DMS153 (cell line): ENCODE results near the gene MNX1.

Experiments
- DNase-seq: peaks from one replicate; lab custom pipeline; 2025; lab: John Stamatoyannopoulos, UW

The MNX1 gene

DNA sequence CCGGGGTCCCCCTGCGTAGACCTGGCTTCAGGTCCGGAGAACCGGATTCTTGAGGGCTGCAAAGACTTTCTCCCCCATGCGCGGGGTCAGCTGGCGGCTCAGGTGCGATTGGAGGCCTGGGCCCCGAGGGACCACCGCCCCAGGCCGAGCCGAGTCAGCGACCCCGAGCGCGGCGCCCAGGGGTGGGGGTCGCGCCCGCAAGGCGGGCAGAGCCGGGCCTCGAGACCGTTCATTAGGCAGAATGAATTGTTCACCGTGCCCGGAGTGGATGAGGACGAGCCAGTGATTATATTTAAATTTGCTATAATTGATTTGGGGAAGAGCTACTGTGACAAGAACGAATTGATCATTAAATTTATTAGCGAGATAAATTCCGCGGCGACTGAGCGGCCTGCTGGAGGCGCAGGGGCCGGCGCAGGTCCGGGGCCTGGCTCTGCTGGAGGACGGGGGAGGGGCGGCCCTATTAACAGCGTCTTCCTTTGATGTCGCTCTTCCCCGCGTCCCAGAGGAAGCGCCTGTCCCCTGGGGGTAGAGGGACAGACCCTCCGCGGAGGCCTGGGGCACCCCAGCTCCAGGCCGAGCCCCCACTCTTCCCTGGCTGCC lies 7.5 kb downstream of the MNX1 start:
- no peak for DNase-seq

DNA sequence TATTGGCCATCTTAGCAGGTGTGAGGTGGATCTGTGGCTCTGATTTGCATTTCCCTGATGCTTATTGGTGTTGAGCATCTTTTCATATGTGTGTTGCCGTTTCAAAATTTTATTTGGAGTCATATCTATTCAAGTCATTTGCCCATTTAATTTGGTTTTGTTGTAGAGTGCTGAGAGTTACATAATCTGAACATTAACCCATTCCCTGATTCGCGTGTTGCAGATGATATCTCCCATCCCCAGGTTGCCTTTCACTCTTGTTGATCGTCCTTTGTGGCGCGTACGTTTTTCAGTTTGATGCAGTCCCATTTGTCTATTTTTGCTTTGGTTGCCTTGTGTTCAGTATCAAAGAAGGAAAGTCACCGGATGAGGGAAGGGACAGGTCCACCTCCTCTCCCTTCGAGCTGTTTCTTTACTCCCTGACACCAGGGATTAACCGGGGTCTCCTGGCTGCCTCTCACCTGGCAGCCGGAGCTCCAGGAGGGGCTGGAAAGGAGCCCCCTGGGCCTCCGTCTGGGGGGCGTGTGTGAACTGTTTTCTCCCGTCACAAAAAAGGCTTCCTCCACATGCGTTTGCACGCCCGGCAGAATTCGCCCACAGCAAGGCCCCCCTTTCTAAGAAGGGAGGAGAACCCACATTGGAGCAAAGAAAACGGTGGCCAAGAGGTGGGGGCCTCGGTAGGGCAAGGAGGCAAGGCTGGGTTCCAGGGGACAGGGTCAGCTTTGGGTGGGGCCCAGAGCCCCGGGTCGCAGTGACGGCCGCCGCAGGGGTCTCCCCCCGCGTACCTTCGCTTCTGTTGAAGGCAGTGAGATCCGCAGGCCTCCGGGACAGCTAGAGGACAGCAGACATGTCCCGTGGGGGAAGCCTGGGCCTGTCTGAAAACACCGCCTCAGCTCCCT lies 8.3 kb downstream of the MNX1 start:
- no peak for DNase-seq

DNA sequence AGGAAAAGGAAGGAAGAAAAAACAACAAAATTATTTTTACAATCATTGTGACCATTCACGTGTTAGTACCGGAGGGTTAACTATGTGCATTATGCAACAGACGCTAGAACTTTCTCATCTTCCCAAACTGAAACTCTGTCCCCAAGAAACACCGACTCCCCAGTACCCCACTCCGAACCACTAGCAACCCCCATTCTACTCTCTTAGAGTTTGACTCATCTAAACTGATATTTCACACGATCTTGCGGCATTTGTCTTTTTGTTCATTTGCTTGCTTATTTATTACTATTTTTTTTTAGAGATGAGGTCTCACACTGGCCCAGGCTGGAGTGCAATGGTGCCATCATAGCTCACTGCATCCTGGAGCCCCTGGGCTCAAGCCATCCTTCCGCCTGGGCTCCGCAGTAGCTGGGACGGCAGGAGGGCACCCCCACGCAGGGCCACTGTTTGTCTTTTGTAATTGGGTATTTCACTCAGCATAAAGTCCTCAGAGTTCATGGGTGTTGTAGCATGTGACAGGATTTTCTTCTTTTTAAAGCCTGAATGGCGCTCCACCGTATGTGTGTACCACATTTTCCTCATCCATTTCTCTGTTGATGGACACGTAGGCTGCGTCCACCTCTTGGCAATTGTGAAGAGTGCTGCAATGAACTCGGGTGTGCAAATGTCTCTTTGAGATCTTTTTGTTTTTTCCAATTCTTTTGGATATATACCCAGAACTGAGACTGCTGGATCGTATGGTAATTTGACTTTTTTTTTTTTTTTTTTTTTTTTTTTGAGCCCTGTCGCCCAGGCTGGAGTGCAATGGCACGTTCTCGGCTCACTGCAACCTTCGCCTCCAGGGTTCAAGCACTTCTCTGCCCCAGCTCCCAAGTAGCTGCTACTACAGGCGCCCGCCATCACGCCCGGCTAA lies 9.5 kb downstream of the MNX1 start:
- DNase-seq, result no peak

DNA sequence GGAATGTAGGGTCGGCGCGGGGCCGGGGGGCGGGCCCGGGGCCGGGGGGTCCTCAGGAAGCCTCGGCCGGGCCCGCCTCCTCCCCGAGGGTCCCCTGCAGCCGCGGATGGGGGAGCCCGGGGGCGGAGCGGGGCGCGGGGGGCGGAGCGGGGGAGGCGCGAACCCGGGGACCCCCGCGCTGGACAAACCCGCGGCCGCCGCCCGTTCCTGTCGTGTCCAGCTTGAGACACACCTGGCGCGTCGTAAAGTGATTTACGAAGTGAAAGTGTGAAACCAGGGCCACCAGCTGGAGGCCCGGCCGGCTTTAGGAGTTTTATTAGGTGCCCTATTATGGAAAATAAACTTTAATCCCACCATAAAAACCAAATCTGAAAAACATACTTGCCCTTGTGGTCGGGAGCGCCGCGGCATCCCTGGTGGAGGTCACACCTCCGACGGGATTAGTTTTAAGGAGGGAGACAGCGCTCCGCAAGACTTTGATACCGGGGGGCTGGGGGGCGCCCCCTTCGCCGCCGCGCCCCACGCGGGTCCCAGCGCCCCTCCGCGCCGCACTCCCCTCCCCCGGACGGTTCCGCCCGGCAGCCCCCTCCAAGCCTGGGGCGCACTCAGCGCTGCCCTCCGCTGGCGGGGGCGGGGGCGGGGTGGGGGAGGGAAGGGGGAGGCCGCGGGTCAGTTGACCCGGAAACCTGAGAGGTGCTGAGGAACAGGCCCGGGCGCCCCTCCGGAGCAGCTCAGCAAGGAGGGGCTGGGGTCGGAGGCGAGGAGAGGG lies 10.3 kb downstream of the MNX1 start:
- no peak for DNase-seq

DNA sequence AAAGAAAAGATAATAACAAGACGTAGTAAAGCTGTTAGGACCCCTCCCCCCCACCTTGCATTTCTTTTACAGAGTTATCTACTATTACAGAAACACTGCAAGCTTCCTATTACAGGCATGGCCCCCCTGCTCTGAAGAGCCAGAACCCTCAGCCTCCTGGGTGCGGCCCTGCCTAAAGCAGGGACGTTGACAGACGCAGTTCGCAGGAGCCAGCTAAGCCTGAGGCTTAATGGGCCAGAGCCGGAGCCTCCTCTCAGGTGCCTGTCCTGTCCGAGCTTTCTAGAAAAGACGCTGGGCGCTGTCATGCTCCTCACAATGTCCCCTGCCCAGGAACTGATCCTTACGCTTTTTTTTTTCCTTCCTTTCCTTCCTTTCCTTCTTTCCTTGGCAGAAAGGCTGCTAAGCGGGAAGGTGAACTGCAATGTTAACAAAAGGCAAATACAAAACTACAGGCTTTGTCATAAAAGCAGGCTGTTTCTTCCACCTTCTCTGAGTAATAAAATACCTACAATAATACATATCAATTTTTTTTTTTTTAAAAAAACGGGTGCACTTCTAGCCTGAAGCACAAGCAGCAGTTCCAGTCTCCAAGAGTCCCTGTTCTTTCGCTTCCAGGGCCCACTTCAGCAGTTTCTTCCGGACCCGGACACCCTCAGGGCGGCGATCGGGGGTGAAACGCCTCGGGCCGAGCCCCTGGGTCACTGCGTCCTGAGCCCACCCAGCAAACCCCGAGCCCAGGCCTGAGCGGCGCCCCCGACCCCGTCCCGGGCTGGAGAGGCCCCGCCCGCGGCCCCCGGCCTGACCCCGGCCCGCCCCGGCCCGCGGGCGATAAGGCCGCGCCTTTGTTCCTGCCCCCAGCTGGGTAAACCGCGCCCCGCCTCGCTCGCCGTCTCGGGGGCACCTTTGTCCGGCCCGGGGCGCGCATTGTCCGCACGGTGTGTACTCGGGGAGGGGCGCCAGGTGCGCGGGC lies 11.2 kb downstream of the MNX1 start:
- DNase-seq, result no peak

DNA sequence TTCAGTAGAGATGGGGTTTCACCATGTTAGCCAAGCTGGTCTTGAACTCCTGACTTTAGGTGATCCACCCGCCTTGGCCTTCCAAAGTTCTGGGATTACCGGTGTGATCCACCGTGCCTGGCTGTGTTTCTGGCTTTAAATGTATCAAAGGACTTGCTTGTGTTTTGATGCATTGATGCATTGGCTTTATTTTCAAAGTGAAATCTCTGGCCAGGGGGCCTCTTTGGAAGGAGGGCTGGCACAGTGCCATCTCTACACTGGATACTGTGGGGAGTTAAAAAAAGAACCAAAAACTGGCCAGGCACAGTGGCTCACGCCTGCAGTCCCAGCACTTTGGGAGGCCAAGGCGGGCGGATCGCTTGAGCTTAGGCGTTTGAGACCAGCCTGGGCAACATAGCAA lies 16.0 kb downstream of the MNX1 start:
- DNase-seq, result no peak

DNA sequence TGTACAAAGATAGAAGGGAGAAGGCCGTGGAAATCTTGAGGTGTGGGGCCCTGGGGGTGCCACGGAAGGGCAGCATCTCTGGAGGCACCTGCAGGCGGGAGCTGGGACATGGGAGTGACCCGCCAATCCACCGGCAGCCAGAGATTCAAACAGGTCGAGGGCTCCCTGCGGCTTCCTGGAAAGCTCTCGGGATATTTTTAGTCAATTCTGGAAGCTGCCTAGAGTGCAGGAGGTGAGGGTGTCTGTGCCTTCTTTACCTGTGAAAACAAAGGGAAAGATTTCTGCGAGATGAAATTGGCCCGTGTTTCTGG lies 16.6 kb downstream of the MNX1 start:
- DNase-seq, result no peak

DNA sequence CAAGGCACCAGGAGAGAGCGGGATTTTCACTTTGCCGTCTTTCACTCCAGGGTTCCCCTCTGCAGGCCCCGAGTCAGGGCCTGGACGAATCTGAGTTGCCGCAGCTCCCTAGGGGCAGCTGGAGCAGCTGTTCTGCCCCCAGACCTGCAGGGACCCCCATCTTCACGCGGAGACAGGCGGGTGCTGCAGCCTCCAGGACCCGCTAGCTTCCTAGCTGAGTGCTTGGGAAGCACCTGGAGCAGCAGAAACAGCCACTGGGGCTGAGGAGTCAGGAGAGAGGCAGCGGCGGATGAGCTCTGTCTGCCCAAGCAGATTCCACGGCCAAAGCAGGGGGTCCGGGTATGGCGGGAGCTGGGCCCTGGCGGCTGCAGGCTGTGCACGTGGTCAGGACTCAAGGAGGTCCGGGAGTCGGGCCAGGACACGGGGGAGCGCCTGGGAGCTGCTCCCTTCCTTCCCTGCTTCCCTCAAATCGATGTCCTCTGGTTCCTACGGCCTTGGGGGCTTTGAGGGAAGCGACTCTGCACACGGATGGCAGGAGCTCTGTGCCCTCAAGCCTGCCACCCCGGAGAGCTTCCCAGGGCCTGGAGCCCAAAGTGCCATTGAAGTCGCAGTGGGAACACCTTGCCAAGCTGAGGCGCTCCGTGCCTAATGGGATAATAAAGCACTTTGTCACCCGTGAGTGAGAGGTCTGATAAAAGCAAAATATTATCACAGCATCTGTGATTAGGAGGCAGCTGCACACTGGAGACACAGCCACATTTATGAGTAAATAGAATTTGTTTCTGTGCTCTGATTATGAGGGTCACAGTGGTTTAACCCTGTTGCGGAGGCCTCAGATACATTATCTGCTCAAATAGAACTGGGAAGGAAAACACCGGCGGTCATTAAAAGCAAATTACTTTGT lies 17.2 kb downstream of the MNX1 start:
- DNase-seq, result no peak

DNA sequence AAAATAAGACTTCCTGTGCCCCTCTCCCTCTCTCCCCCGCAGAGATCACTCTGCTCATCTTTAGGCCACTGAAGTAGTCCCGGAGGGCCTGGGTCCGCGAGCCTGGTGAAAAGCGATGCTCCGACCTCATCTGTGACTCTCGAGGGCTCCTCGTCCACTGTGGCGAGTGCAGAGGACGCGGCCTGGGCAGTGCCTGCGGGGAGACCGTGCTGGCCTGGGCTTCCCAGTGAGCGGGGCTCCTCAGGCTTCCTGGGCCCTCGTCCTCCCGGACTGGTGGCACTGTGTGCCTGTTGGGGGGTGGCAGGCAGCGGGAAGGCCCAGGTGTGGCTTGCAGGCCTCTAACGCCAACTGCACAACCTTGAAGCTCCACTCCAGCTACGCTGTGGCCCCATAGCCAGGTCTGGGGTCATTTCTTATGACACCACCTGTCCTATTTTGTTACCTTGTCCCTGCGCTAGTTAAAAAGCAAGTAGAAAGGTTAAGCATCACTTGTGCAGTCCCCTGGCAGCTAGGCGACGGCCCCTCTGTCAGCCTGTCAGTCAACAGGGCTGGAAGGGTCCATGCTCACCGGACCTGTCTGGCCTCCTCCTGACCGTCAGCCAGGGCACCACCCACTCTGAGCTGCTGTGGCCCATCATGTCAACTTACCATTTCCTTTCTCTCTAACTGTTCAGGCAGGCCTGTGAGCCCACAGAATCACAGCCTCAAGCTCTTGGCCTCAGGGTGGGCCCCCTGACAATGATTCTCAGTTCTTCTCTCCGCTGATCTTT lies 20.5 kb downstream of the MNX1 start:
- DNase-seq, result no peak

DNA sequence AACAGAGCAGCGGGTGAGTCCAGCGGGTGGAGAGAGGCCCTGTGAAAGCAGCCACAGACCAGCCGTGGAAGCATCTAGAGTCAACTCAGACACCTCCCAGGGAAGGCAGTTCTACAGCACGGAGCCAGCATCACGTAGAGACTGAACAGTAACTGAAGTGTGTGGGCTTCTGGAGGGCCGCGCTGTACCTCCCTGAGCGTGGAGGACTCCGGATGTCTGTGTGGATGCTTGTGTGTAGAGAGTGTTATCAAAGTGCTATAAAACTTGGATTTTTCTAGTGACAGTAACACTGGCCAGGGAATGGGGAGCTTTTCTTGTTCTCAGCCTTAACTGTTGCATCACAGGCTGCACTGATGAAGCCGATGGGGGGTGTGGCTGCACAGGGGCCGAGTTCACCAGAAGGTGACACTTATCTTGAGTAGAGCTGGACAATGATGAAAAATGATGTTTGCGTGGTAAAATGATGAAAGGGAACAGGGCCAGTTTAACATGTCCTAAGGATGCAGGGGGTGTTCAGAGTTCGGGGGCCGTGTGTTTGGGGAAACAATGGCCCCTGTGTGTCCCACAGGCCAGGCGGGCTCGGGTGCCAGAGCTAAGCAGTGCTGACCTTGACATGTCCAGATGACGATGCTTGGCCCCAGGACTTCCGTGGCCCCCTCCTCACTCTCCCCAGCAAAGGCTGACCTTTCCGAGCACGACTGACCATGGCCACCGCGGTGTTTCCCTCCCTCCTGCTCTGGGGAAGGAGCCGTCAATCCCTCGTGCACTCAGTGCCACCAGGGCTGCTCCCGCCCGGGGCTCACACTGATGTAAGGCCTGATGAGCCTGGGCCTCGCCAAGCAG lies 21.9 kb downstream of the MNX1 start:
- no peak for DNase-seq

DNA sequence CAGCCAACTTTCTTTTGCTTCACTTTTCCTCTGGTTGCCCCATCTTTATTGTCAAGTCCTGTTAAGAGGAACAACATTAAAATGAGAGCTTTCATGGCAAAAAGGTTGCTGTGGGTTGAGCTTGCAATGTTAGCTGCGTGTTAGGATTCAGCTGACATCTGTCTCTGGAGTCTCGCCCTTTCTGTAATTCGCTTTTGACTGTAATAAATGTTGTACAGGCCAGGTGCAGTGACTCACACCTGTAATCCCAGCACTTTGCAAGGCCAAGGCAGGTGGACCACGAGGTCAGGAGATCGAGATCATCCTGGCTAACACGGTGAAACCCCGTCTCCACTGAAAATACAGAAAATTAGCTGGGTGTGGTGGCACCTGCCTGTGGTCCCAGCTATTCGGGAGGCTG lies 24.1 kb downstream of the MNX1 start:
- DNase-seq, result no peak

DNA sequence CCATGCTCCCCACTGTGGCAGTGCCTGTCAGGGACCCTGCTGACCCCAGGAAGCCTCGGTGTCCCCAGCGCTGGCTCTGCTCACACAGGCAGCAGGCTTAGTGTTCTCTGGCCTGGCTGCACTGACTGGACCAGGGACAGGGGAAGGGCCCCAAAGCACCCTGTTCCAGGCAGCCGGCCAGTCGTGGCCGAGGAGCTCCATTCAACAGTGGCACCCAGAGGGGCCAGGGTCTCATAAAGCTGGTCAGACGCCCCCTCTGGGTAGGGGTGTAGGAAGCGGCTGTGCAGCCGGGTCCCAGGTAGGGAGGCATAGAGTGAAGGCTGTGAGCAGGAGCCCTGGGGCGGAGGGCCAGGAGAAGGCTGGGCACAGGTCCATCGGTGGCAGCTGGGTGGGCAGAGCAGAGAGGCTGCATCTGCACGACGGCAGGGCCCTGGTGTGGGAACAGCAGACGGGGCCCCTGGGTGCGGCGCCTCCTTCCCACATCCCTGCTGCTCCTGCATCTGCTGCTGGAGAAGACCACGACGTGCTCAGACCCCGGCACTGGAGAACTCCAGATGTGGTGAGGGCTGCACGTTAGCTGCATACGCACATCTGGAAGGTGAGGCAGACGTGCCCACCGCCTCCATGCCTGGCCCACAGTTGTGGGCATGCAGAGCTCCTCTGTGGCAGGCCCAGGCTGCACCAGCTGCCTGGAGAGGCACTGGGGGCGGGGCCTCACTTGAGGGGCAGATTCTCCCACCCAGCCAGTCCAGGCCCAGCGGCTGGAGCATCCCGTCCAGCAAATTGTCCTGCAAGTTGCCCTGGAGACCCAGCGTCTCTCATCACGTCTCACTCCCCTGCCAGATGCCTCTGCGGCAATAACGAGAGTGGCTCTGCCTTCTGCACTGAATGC lies 25.1 kb downstream of the MNX1 start:
- DNase-seq, result no peak

DNA sequence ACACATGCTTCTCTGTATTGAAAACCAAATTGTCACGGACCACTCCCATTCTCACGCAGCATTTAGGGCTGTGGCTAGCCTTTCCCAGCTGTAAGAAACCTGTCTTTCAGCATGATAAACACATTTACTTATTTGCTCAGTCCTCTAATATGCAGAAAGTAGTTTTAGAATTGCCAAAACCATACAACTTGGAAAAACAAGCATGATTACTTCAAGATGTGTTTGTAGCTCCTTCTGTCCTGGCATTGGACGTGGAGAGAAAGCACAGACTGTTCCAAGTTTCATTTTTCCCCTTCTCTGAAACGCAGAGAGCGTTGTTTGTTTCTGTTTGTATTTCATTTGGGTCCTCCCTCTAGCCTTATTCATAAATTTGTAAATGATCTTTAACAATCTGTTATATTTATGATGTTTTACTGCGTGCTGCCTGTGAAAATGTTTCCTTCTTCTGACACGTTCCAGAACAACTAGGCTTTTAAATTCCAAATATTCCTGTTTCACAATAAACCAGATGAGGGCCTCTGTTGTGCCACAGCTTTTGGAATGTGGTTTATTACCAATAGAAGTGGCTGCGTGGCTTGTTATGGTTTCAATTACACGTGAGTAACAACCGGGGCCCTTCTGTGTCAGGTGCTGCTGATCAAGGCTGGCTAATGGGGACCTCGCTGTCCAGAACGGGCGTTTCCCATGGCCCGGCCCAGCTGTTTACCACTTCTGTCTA lies 26.1 kb downstream of the MNX1 start:
- no peak for DNase-seq

DNA sequence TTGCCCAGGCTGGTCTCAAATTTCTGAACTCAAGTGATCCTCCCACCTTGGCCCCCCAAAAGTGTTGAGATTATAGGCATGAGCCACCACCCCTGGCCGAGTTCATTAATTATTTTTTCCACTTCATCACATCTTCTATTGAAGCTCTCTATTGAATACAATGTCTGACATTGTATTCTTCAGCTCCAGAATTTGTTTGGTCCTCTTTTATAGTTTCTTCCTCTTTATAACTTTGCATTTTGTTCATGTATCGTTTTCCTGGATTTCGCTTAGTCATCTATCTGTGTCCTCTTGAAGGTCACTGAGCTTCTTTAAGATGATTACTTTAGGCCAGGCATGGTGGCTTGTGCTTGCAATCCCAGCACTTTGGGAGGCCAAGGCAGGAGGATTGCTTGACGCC lies 30.8 kb downstream of the MNX1 start:
- no peak for DNase-seq

DNA sequence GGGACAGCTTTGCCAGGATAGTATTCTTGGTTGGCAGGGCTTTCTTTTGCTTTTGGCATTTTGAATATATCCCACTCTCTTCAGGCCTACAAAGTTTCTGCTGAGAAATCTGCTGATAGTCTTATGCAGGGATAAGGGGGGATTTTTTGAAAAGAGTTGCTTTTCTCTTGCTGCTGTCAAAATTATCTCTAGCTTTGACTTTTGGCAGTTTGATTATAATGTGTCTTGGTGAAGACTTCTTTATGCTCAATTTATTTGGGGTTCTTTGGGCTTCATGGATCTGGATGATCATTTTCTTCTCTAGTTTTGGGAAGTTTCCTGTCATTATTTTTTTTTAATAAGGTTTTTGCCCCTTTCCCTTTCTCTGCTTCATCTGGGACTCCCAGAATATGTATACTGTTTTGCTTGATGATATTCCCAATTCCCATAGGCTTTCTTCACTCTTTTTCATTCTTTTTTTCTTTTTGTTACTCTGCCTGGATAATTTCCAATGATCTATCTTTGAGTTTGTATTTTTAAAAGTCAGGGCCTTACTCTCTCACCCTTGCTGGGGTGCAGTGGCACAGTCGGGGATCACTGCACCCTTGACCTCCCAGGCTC lies 31.4 kb downstream of the MNX1 start:
- DNase-seq, result no peak

DNA sequence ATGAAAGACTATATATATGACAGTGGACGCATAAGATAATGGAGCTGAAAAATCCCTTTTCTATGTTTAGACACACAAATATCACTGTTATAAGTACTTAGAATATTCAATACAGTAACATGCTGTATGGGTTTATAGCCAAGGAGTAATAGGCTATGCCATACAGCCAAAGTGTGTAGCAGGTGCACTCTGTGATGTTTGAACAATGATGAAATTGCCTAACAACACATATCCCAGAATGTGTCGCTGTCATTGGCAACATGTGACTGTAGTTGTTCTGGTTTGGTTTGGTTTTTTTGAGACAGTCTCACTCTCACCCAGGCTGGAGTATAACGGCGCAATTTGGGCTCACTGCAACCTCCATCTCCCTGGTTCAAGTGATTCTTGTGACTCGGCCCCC lies 34.8 kb downstream of the MNX1 start:
- DNase-seq, result no peak
